ENCODE results near the gene HLF.

DNA sequence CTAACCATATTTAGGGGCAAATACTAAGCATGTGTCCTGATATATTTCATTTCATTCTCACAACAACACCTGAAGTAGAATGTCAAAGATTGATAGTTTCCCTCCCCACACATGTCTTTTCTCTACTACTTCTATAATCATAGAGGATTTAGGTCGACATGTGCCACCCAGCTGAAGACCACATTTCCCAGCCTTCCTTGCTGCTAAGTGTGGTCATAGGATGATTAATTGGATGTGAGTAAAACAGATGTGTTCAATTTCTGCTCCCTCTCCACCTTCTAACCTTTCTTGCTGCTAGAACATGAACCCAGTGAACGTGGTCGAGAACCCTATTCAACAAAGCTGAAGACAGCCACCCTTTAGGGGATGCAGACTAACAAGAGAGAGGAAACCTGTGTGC lies 18.8 kb upstream of the HLF start:
- TF ChIP-seq, protein P1, sequence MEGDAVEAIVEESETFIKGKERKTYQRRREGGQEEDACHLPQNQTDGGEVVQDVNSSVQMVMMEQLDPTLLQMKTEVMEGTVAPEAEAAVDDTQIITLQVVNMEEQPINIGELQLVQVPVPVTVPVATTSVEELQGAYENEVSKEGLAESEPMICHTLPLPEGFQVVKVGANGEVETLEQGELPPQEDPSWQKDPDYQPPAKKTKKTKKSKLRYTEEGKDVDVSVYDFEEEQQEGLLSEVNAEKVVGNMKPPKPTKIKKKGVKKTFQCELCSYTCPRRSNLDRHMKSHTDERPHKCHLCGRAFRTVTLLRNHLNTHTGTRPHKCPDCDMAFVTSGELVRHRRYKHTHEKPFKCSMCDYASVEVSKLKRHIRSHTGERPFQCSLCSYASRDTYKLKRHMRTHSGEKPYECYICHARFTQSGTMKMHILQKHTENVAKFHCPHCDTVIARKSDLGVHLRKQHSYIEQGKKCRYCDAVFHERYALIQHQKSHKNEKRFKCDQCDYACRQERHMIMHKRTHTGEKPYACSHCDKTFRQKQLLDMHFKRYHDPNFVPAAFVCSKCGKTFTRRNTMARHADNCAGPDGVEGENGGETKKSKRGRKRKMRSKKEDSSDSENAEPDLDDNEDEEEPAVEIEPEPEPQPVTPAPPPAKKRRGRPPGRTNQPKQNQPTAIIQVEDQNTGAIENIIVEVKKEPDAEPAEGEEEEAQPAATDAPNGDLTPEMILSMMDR (IDR thresholded peaks at IDR 0.05) = no peak
- no peak for TF ChIP-seq POLR2AphosphoS5 (IDR thresholded peaks at IDR 0.05; ENCODE audit: insufficient read depth in 1 of 2, low read depth in 1 of 2)
- TF ChIP-seq POLR2A (IDR thresholded peaks at IDR 0.05) = no peak

Data from vagina (tissue), 2 donors.